ENCODE results near the gene SPINK4. TPM values are rescaled to one million over a fixed set of nuclear protein-coding genes. Genes with fewer than 3 reads are reported as not detected.

Gene SPINK4
- total and polyA plus RNA-seq, 4 donors: 0.70 TPM; not detected in 3

- no peak overlapping the region for H3K27ac ChIP-seq (ENCODE audit: low read depth in 1 of 2, low read length in 2 of 2)
- H3K9ac ChIP-seq (ENCODE audit: low read depth in 1 of 2, low read length in 2 of 2): no peak overlapping the region
- TF ChIP-seq SP1 (IDR thresholded peaks at IDR 0.05) (no peak), NR2F2 (IDR thresholded peaks at IDR 0.05) (no peak), FOXA1 (IDR thresholded peaks at IDR 0.05) (no peak), ATF3 (IDR thresholded peaks at IDR 0.05) (no peak), FOXA2 (IDR thresholded peaks at IDR 0.05) (no peak), GABPA (IDR thresholded peaks at IDR 0.05 in 1 of 2, conservative IDR thresholded peaks at IDR 0.05 in 1 of 2) (no peak), JUND (IDR thresholded peaks at IDR 0.05) (no peak), ZBTB33 (IDR thresholded peaks at IDR 0.05) (no peak)
- TF ChIP-seq, protein P1, sequence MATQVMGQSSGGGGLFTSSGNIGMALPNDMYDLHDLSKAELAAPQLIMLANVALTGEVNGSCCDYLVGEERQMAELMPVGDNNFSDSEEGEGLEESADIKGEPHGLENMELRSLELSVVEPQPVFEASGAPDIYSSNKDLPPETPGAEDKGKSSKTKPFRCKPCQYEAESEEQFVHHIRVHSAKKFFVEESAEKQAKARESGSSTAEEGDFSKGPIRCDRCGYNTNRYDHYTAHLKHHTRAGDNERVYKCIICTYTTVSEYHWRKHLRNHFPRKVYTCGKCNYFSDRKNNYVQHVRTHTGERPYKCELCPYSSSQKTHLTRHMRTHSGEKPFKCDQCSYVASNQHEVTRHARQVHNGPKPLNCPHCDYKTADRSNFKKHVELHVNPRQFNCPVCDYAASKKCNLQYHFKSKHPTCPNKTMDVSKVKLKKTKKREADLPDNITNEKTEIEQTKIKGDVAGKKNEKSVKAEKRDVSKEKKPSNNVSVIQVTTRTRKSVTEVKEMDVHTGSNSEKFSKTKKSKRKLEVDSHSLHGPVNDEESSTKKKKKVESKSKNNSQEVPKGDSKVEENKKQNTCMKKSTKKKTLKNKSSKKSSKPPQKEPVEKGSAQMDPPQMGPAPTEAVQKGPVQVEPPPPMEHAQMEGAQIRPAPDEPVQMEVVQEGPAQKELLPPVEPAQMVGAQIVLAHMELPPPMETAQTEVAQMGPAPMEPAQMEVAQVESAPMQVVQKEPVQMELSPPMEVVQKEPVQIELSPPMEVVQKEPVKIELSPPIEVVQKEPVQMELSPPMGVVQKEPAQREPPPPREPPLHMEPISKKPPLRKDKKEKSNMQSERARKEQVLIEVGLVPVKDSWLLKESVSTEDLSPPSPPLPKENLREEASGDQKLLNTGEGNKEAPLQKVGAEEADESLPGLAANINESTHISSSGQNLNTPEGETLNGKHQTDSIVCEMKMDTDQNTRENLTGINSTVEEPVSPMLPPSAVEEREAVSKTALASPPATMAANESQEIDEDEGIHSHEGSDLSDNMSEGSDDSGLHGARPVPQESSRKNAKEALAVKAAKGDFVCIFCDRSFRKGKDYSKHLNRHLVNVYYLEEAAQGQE (IDR thresholded peaks at IDR 0.05): no peak
- TF ChIP-seq, protein P2, sequence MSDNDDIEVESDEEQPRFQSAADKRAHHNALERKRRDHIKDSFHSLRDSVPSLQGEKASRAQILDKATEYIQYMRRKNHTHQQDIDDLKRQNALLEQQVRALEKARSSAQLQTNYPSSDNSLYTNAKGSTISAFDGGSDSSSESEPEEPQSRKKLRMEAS (IDR thresholded peaks at IDR 0.05): no peak
- no peak for DNase-seq (ENCODE audit: low spot score)
- 93% methylated on average over 9 of the region's 9 CpGs for WGBS
- no peaks in the 10 kb centered on the region for H3K9me3 ChIP-seq (ENCODE audit: control insufficient read depth in 4 of 4, low read length in 3 of 4)
- H3K4me3 ChIP-seq (ENCODE audit: low read depth in 1 of 3, low read length in 3 of 3): no peak overlapping the region
- no peaks in the 10 kb centered on the region for H3K27me3 ChIP-seq (ENCODE audit: control insufficient read depth in 4 of 4, insufficient read depth in 4 of 4, low read length in 3 of 4)
- H3K36me3 ChIP-seq (ENCODE audit: control insufficient read depth in 4 of 4, insufficient read depth in 3 of 4, low read depth in 1 of 4, low read length in 3 of 4): peaks cover 0 to 3% (median 0%) of the 10 kb centered on the region in 4 donors
- no peaks in the 10 kb centered on the region for H3K4me1 ChIP-seq (ENCODE audit: control insufficient read depth in 4 of 4, insufficient read depth in 4 of 4, low read length in 3 of 4)
Measured at GRCh38 chr9:33246269-33246860, 6.4 kb downstream of the SPINK4 start.

- no peak for DNase-seq (ENCODE audit: low spot score)
- no peak overlapping the region for H3K27ac ChIP-seq (ENCODE audit: low read depth in 1 of 2, low read length in 2 of 2)
- no peak overlapping the region for H3K4me3 ChIP-seq (ENCODE audit: low read depth in 1 of 3, low read length in 3 of 3)
Measured at GRCh38 chr9:33248606-33249005, 8.6 kb downstream of the SPINK4 start.

More at GRCh38 chr9:33248606-33249005, 8.6 kb downstream of the SPINK4 start:
- H3K4me1 ChIP-seq (ENCODE audit: control insufficient read depth in 4 of 4, insufficient read depth in 4 of 4, low read length in 3 of 4): no peaks in the 10 kb centered on the region
- H3K9ac ChIP-seq (ENCODE audit: low read depth in 1 of 2, low read length in 2 of 2): no peak overlapping the region
- H3K9me3 ChIP-seq (ENCODE audit: control insufficient read depth in 4 of 4, low read length in 3 of 4): no peaks in the 10 kb centered on the region
- no peak for TF ChIP-seq FOXA1 (IDR thresholded peaks at IDR 0.05)
- TF ChIP-seq, protein P1 (IDR thresholded peaks at IDR 0.05): no peak
- no peak for TF ChIP-seq ATF3 (IDR thresholded peaks at IDR 0.05)
- TF ChIP-seq RAD21 (IDR thresholded peaks at IDR 0.05): no peak
- no peak for TF ChIP-seq YY1 (IDR thresholded peaks at IDR 0.05)
- no peak for TF ChIP-seq EGR1 (IDR thresholded peaks at IDR 0.05; ENCODE audit: low read depth in 2 of 2)
- no peaks in the 10 kb centered on the region for H3K27me3 ChIP-seq (ENCODE audit: control insufficient read depth in 4 of 4, insufficient read depth in 4 of 4, low read length in 3 of 4)
- H3K36me3 ChIP-seq (ENCODE audit: control insufficient read depth in 4 of 4, insufficient read depth in 3 of 4, low read depth in 1 of 4, low read length in 3 of 4): peaks cover 0 to 19% (median 4%) of the 10 kb centered on the region in 4 donors
- WGBS: 97% methylated on average over 3 of the region's 3 CpGs
